A549 (cell line): ENCODE measurements around the gene TMEM165. TPM values are rescaled to one million over a fixed set of nuclear protein-coding genes. Genes with fewer than 3 reads are reported as not detected.
A peak's percentile ranks its signal among the peaks of the same experiment; 100 is the strongest.
"Not testable (repeated sequence)": the region's sequence is repeated elsewhere in the genome, so short reads cannot be mapped to it uniquely, and the experiment has no call there.

Source experiments
- ATAC-seq, 2 experiments: fragments of 200-7000 bp in 1 of 2; fragments of >200 bp in 1 of 2; cut with Nextera tagmentation in 1 of 2; cut with Tn5 transposase in 1 of 2; 3 replicates each; pipeline versions ENCODE4 v1.8.0 to v1.9.1; 2018 to 2020; ENCODE audit warnings: mild to moderate bottlenecking in 1 of 2, moderate library complexity in 1 of 2
- CTCF ChIA-PET: fragments of 300-600 bp; sonication (Branson Sonifier 250); formaldehyde crosslinking; extraction: SDS; loops from one replicate; lab custom pipeline; 2021; ENCODE audit warnings: antibody characterized with exemption, inconsistent platforms; lab: Yijun Ruan, JAX
- POLR2A ChIA-PET: fragments of 350-600 bp; formaldehyde crosslinking; extraction: SDS; loops from one replicate; lab custom pipeline; 2021; ENCODE audit warnings: antibody characterized with exemption, inconsistent platforms; lab: Yijun Ruan, JAX
- DNase-seq, 2 experiments: peaks; one replicate each; pipeline versions ENCODE4 v3.0.0 to v3.0.0-alpha.2; 2011 to 2016; ENCODE audit warnings: low read depth in 1 of 2, low spot score in 1 of 2
- FAIRE-seq: peaks from 2 replicates; lab custom pipeline; 2011; peaks lifted over from hg19 to GRCh38; lab: Jason Lieb, UNC
- H3K27ac ChIP-seq, 2 experiments: fragments of >200 bp; sonication (Bioruptor Twin); formaldehyde crosslinking; 3 replicates each; pipeline ENCODE4 v1.5.1; 2016 to 2017
- H3K4me1 ChIP-seq: fragments of >200 bp; sonication (Bioruptor Twin); formaldehyde crosslinking; 3 replicates; pipeline ENCODE4 v1.6.1; 2016
- H3K4me2 ChIP-seq: fragments of >200 bp; sonication (Bioruptor Twin); formaldehyde crosslinking; 3 replicates; pipeline ENCODE4 v1.6.1; 2016
- H3K4me3 ChIP-seq: fragments of >200 bp; sonication (Bioruptor Twin); formaldehyde crosslinking; 3 replicates; pipeline ENCODE4 v1.5.1; 2016
- H3K9me3 ChIP-seq: fragments of >200 bp; sonication (Bioruptor Twin); formaldehyde crosslinking; 3 replicates; pipeline ENCODE4 v1.6.1; 2016
- CBX2 ChIP-seq: fragments of 200-600 bp; sonication (generic); IDR thresholded peaks from 2 replicates; pipeline ENCODE4 v1.6.1; 2016; ENCODE audit warnings: low read depth, mild to moderate bottlenecking, borderline replicate concordance
- CBX8 ChIP-seq: fragments of 200-600 bp; sonication (generic); IDR thresholded peaks from 2 replicates; pipeline ENCODE4 v1.6.1; 2016
- CHD2 ChIP-seq: fragments of 150-350 bp; IDR thresholded peaks from 2 replicates; pipeline ENCODE4 v1.6.1; 2014; ENCODE audit warnings: low read length; ENCODE audit not compliant: partially characterized antibody
- EHMT2 ChIP-seq: fragments of 200-600 bp; sonication (generic); IDR thresholded peaks from 2 replicates; pipeline ENCODE4 v1.6.1; 2016; ENCODE audit warnings: antibody characterized with exemption, low read depth, mild to moderate bottlenecking, moderate library complexity
- ELK1 ChIP-seq: fragments of 150-350 bp; IDR thresholded peaks from 2 replicates; pipeline ENCODE4 v1.6.1; 2014; ENCODE audit warnings: low read depth, mild to moderate bottlenecking, low read length
- ESRRA ChIP-seq: fragments of 150-350 bp; IDR thresholded peaks from 2 replicates; pipeline ENCODE4 v1.6.1; 2014; ENCODE audit warnings: mild to moderate bottlenecking, low read length, borderline replicate concordance
- FOSB ChIP-seq: fragments of 250-450 bp; sonication (Bioruptor Pico); IDR thresholded peaks from 2 replicates; pipeline ENCODE4 v1.5.0; 2020; ENCODE audit warnings: mild to moderate bottlenecking, moderate library complexity
- FOSL2 ChIP-seq, 2 experiments: fragments of 450-650 bp in 1 of 2; fragments of >200 bp in 1 of 2; sonication (Bioruptor Twin) in 1 of 2; formaldehyde crosslinking; IDR thresholded peaks; 2 replicates each; pipeline versions ENCODE4 v1.5.0 to v1.6.1; 2016 to 2020; ENCODE audit warnings: mild to moderate bottlenecking in 1 of 2, moderate library complexity in 1 of 2
- HDAC2 ChIP-seq: fragments of 200-600 bp; sonication (generic); IDR thresholded peaks from 2 replicates; pipeline ENCODE4 v1.6.1; 2016
- HEYL ChIP-seq: fragments of 250-450 bp; sonication (Bioruptor Pico); IDR thresholded peaks from 2 replicates; pipeline ENCODE4 v1.8.0; 2021; ENCODE audit warnings: mild to moderate bottlenecking, moderate library complexity
- HOXB5 ChIP-seq: fragments of 250-450 bp; sonication (Bioruptor Pico); IDR thresholded peaks from 2 replicates; pipeline ENCODE4 v1.5.0; 2020; ENCODE audit warnings: mild to moderate bottlenecking, moderate library complexity
- JUNB ChIP-seq: fragments of >200 bp; sonication (Bioruptor Twin); formaldehyde crosslinking; IDR thresholded peaks from 2 replicates; pipeline ENCODE4 v1.6.1; 2016
- KDM1A ChIP-seq: fragments of 200-600 bp; sonication (generic); IDR thresholded peaks from 2 replicates; pipeline ENCODE4 v1.6.1; 2016; ENCODE audit warnings: low read depth, mild to moderate bottlenecking
- MAFK ChIP-seq: fragments of 450-650 bp; IDR thresholded peaks from 2 replicates; pipeline ENCODE4 v1.6.1; 2014; ENCODE audit not compliant: partially characterized antibody
- MAX ChIP-seq: IDR thresholded peaks from 2 replicates; pipeline ENCODE4 v1.6.1; 2012
- NFE2L2 ChIP-seq: fragments of 150-350 bp; conservative IDR thresholded peaks from 2 replicates; pipeline ENCODE4 v1.6.1; 2014; ENCODE audit warnings: low read length
- RCOR1 ChIP-seq: fragments of 150-350 bp; IDR thresholded peaks from 2 replicates; pipeline ENCODE4 v1.6.1; 2014; ENCODE audit warnings: antibody characterized with exemption, low read length, low read depth
- RFX5 ChIP-seq: fragments of 450-650 bp; IDR thresholded peaks from 2 replicates; pipeline ENCODE4 v1.7.1; 2014; ENCODE audit warnings: antibody characterized with exemption, mild to moderate bottlenecking, moderate library complexity
- SREBF2 ChIP-seq: fragments of 450-650 bp; IDR thresholded peaks from 2 replicates; pipeline ENCODE4 v1.6.1; 2014; ENCODE audit warnings: mild to moderate bottlenecking, moderate library complexity
- TFCP2L1 ChIP-seq: fragments of 250-450 bp; sonication (Bioruptor Pico); IDR thresholded peaks from 2 replicates; pipeline ENCODE4 v1.5.0; 2021; ENCODE audit warnings: mild to moderate bottlenecking
- USF2 ChIP-seq: fragments of 450-650 bp; IDR thresholded peaks from 2 replicates; pipeline ENCODE4 v1.6.1; 2014; ENCODE audit warnings: antibody characterized with exemption
- ZFP36 ChIP-seq: fragments of 450-650 bp; IDR thresholded peaks from 2 replicates; pipeline ENCODE4 v1.6.1; 2014; ENCODE audit warnings: borderline replicate concordance; ENCODE audit not compliant: partially characterized antibody
- ZNF302 ChIP-seq: fragments of 250-450 bp; sonication (Bioruptor Pico); IDR thresholded peaks from 2 replicates; pipeline ENCODE4 v1.9.0; 2021; ENCODE audit warnings: inconsistent platforms, mild to moderate bottlenecking, moderate library complexity
- WGBS: methylation state at CpG from one replicate; pipeline ENCODE4 v1.1.6; 2017; ENCODE audit errors: missing lambda C conversion rate; 5-methylcytosine and 5-hydroxymethylcytosine counted together
- polyA plus RNA-seq, 4 experiments: library from polyadenylated mRNA; depleted of rRNA in 3 of 4; stranded (reverse); fragments of >200 nt; fragmentation: RNase III in 1 of 4; extraction: RNeasy Plus Mini Kit Qiagen cat#74134 plus additional on column Dnase treatment in 1 of 4; gene quantifications; 2 replicates in 3 of 4; 3 replicates in 1 of 4; pipeline ENCODE4 v1.2.3, GENCODE V29; 2011 to 2017

Gene TMEM165
- polyA plus RNA-seq, 2 of the 4 experiments (the other 2 are of a cell fraction) = 52.6 to 83.5 TPM

- TF ChIP-seq EHMT2 (no peak), ZNF302 (CRISPR knock-in tag) (no peak)
- POLR2A ChIA-PET = no interaction called here
- CTCF ChIA-PET = interaction anchor here (1.3 to 1.7 kb wide), 2 partner anchors 14 to 354 kb away, joined by 4 read pairs; no protein-coding TSS in a partner anchor
- H3K4me3 ChIP-seq = no peak overlapping the region
- ATAC-seq (no peak), DNase-seq (no peak), FAIRE-seq (no peak)
- no peaks in the 10 kb centered on the region for H3K9me3 ChIP-seq
- 93% methylated on average over 2 of the region's 2 CpGs for WGBS
- H3K27ac ChIP-seq = no peak overlapping the region
- H3K4me1 ChIP-seq = peaks cover 17% of the 10 kb centered on the region
- H3K4me2 ChIP-seq = no peak overlapping the region
Measured at GRCh38 chr4:55352726-55353125, 43.0 kb upstream of the TMEM165 start.

- H3K9me3 ChIP-seq, FAIRE-seq, H3K4me2 ChIP-seq, POLR2A ChIA-PET, H3K27ac ChIP-seq, DNase-seq, ATAC-seq, H3K4me3 ChIP-seq: not testable (repeated sequence)
- WGBS = 87% methylated on average over 13 of the region's 13 CpGs
- CTCF ChIA-PET = interaction anchor here (1.3 to 1.7 kb wide), 2 partner anchors 13 to 354 kb away, joined by 4 read pairs; no protein-coding TSS in a partner anchor
- TF ChIP-seq MAFK = peak; percentile 42
- H3K4me1 ChIP-seq = peaks cover 14% of the 10 kb centered on the region
Measured at GRCh38 chr4:55353228-55353747, 42.5 kb upstream of the TMEM165 start.

- Histone ChIP-seq H3K27ac (no peak overlapping the region), H3K4me3 (no peak overlapping the region), H3K9me3 (no peaks in the 10 kb centered on the region), H3K4me1 (peaks cover 21% of the 10 kb centered on the region), H3K4me2 (no peak overlapping the region)
- TF ChIP-seq KDM1A (no peak), ZFP36 (no peak), NFE2L2 (no peak), ESRRA (no peak), HEYL (CRISPR knock-in tag) (no peak), CBX2 (no peak)
- ChIA-PET POLR2A (interaction anchor here (0.7 kb wide), 1 partner anchor 503 kb away, joined by 3 read pairs; no protein-coding TSS in a partner anchor), CTCF (interaction anchor here (3.4 kb wide), 1 partner anchor 8 kb away, joined by 17 read pairs; the partner anchor contains the start of gene SRD5A3)
- FAIRE-seq (no peak), ATAC-seq (no peak), DNase-seq (no peak)
- over 99% methylated on average over 8 of the region's 8 CpGs for WGBS
Measured at GRCh38 chr4:55354648-55355047, 41.1 kb upstream of the TMEM165 start.

- no peak for ATAC-seq
- DNase-seq = no peak
- TF ChIP-seq JUNB = no peak
- no peak for TF ChIP-seq FOSB (CRISPR knock-in tag)
- TF ChIP-seq ZNF302 (CRISPR knock-in tag) = no peak
- no peak for TF ChIP-seq HEYL (CRISPR knock-in tag)
- TF ChIP-seq MAX = no peak
- TF ChIP-seq USF2 = no peak
- TF ChIP-seq SREBF2 = no peak
- no peak for TF ChIP-seq ELK1
- TF ChIP-seq RFX5 = no peak
- TF ChIP-seq FOSL2 (IDR thresholded peaks at IDR 0.05) = no peak
- no peak for TF ChIP-seq FOSL2 (CRISPR knock-in tag; IDR thresholded peaks at IDR 0.05)
- no peak for TF ChIP-seq CHD2
- no peak for TF ChIP-seq CBX8
- no peak for TF ChIP-seq RCOR1
- TF ChIP-seq HOXB5 (CRISPR knock-in tag) = no peak
- TF ChIP-seq HDAC2 = no peak
- TF ChIP-seq TFCP2L1 = no peak
- FAIRE-seq = no peak
- Histone ChIP-seq H3K27ac (no peak overlapping the region), H3K4me3 (no peak overlapping the region), H3K9me3 (no peaks in the 10 kb centered on the region), H3K4me1 (peaks cover 21% of the 10 kb centered on the region), H3K4me2 (no peak overlapping the region)
- 76% methylated on average over 6 of the region's 6 CpGs for WGBS
- CTCF ChIA-PET = interaction anchor here (3.4 kb wide), 1 partner anchor 9 kb away, joined by 17 read pairs; the partner anchor contains the start of gene SRD5A3
- POLR2A ChIA-PET = no interaction called here
Measured at GRCh38 chr4:55355555-55355954, 40.2 kb upstream of the TMEM165 start.
